ENCODE measurements around the gene RNF138.

Gene RNF138

GRCh38 chr18:32111706-32112105 is 20.0 kb downstream of the RNF138 start:
- Histone ChIP-seq H3K79me2 (ENCODE audit: control insufficient read depth, low read length) (peaks cover 100% of the 10 kb centered on the region), H4K20me1 (ENCODE audit: control insufficient read depth, insufficient read depth, low read depth, low read length) (peaks cover 19% of the 10 kb centered on the region; the same call in 1 of the 2 replicates), H3K4me2 (ENCODE audit: low read length) (no peak overlapping the region), H3K4me1 (ENCODE audit: control insufficient read depth, low read length) (no peaks in the 10 kb centered on the region), H3K27ac (ENCODE audit: low read depth, low read length) (no peak overlapping the region), H3K36me3 (ENCODE audit: control insufficient read depth, low read length) (peaks cover 67% of the 10 kb centered on the region), H3K4me3 (ENCODE audit: low read length) (no peak overlapping the region), H3K9me2 (replicated peaks; ENCODE audit: control insufficient read depth, low read length) (no peaks in the 10 kb centered on the region), H3K27me3 (ENCODE audit: control insufficient read depth, low read length) (no peaks in the 10 kb centered on the region), H3K9me3 (ENCODE audit: control insufficient read depth, insufficient read depth, low read length) (no peaks in the 10 kb centered on the region), H3F3A (ENCODE audit: control insufficient read depth, insufficient read depth) (peaks cover 2% of the 10 kb centered on the region; the same call in 1 of the 2 replicates)
- TF ChIP-seq, protein P1, sequence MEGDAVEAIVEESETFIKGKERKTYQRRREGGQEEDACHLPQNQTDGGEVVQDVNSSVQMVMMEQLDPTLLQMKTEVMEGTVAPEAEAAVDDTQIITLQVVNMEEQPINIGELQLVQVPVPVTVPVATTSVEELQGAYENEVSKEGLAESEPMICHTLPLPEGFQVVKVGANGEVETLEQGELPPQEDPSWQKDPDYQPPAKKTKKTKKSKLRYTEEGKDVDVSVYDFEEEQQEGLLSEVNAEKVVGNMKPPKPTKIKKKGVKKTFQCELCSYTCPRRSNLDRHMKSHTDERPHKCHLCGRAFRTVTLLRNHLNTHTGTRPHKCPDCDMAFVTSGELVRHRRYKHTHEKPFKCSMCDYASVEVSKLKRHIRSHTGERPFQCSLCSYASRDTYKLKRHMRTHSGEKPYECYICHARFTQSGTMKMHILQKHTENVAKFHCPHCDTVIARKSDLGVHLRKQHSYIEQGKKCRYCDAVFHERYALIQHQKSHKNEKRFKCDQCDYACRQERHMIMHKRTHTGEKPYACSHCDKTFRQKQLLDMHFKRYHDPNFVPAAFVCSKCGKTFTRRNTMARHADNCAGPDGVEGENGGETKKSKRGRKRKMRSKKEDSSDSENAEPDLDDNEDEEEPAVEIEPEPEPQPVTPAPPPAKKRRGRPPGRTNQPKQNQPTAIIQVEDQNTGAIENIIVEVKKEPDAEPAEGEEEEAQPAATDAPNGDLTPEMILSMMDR (IDR thresholded peaks at IDR 0.05; ENCODE audit: low read depth, low read length, poor library complexity, severe bottlenecking), result no peak
- no peak for TF ChIP-seq EZH2phosphoT487 (IDR thresholded peaks at IDR 0.05; ENCODE audit: borderline replicate concordance, low read length)

DNA sequence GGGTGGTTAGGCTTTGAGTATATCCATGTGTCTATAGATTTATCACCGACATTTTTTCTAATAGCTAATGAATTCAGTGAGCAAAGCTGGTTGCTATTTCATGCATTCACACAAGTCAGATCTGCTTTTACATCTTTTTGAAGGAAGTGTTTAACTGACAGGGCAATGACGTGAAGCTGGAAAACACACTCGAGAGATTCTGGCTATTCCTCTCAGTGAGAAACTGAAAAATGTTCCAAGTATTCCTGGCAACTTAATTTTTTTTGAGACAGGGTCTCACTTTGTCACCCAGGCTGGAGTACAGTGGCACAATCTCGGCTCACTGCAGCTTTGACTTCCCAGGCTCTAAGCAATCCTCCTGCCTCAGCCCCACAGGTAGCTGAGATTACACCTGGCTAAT is 21.2 kb downstream of the RNF138 start:
- no peak overlapping the region for H3K27ac ChIP-seq (ENCODE audit: low read depth, low read length)
- peaks cover 100% of the 10 kb centered on the region for H3K79me2 ChIP-seq (ENCODE audit: control insufficient read depth, low read length)
- H3K27me3 ChIP-seq (ENCODE audit: control insufficient read depth, low read length), result no peaks in the 10 kb centered on the region
- H3K4me3 ChIP-seq (ENCODE audit: low read length), result no peak overlapping the region
- no peaks in the 10 kb centered on the region for H3K9me3 ChIP-seq (ENCODE audit: control insufficient read depth, insufficient read depth, low read length)
- no peak overlapping the region for H3K4me2 ChIP-seq (ENCODE audit: low read length)
- peaks cover 2% of the 10 kb centered on the region; the same call in 1 of the 2 replicates for H3F3A ChIP-seq (ENCODE audit: control insufficient read depth, insufficient read depth)
- H3K9me2 ChIP-seq (replicated peaks; ENCODE audit: control insufficient read depth, low read length), result no peaks in the 10 kb centered on the region
- no peak for TF ChIP-seq EZH2phosphoT487 (IDR thresholded peaks at IDR 0.05; ENCODE audit: borderline replicate concordance, low read length)
- TF ChIP-seq, protein P1 (IDR thresholded peaks at IDR 0.05; ENCODE audit: low read depth, low read length, poor library complexity, severe bottlenecking), result no peak
- H3K36me3 ChIP-seq (ENCODE audit: control insufficient read depth, low read length), result peaks cover 78% of the 10 kb centered on the region
- no peaks in the 10 kb centered on the region for H3K4me1 ChIP-seq (ENCODE audit: control insufficient read depth, low read length)
- peaks cover 19% of the 10 kb centered on the region; the same call in 1 of the 2 replicates for H4K20me1 ChIP-seq (ENCODE audit: control insufficient read depth, insufficient read depth, low read depth, low read length)

GRCh38 chr18:32114293-32114942 is 22.7 kb downstream of the RNF138 start:
- peaks cover 9% of the 10 kb centered on the region; the same call in 1 of the 2 replicates for H4K20me1 ChIP-seq (ENCODE audit: control insufficient read depth, insufficient read depth, low read depth, low read length)
- no peaks in the 10 kb centered on the region for H3K27me3 ChIP-seq (ENCODE audit: control insufficient read depth, low read length)
- H3K79me2 ChIP-seq (ENCODE audit: control insufficient read depth, low read length), result peaks cover 89% of the 10 kb centered on the region
- H3K9me2 ChIP-seq (replicated peaks; ENCODE audit: control insufficient read depth, low read length), result no peaks in the 10 kb centered on the region
- peaks cover 75% of the 10 kb centered on the region for H3K36me3 ChIP-seq (ENCODE audit: control insufficient read depth, low read length)
- no peak overlapping the region for H3K4me2 ChIP-seq (ENCODE audit: low read length)
- no peak overlapping the region for H3K4me3 ChIP-seq (ENCODE audit: low read length)
- no peak for TF ChIP-seq EZH2phosphoT487 (IDR thresholded peaks at IDR 0.05; ENCODE audit: borderline replicate concordance, low read length)
- TF ChIP-seq, protein P1 (IDR thresholded peaks at IDR 0.05; ENCODE audit: low read depth, low read length, poor library complexity, severe bottlenecking), result no peak
- no peaks in the 10 kb centered on the region for H3K4me1 ChIP-seq (ENCODE audit: control insufficient read depth, low read length)
- H3K27ac ChIP-seq (ENCODE audit: low read depth, low read length), result no peak overlapping the region
- H3F3A ChIP-seq (ENCODE audit: control insufficient read depth, insufficient read depth), result peaks cover 2% of the 10 kb centered on the region; the same call in 1 of the 2 replicates
- H3K9me3 ChIP-seq (ENCODE audit: control insufficient read depth, insufficient read depth, low read length), result no peaks in the 10 kb centered on the region
